PFSK-1 (cell line): ENCODE measurements around the gene STK39.

Source experiments
- POLR2AphosphoS5 ChIP-seq: IDR thresholded peaks from 2 replicates; pipeline ENCODE4 v1.6.1; 2012; ENCODE audit warnings: low read depth, mild to moderate bottlenecking, control low read depth, low read length, moderate library complexity
- REST ChIP-seq, 2 experiments: IDR thresholded peaks; 2 replicates each; pipeline versions ENCODE4 v1.6.1 to v1.8.0; 2011 to 2012; ENCODE audit warnings: low read depth in 2 of 2, low read length in 2 of 2, control low read depth in 1 of 2, inconsistent platforms in 1 of 2, mild to moderate bottlenecking in 1 of 2, moderate library complexity in 1 of 2; ENCODE audit not compliant: insufficient read depth in 1 of 2
- TAF1 ChIP-seq: IDR thresholded peaks from 2 replicates; pipeline ENCODE4 v1.6.1; 2012; ENCODE audit warnings: low read length, control low read depth, borderline replicate concordance; ENCODE audit not compliant: insufficient read depth

GRCh38 chr2:168033966-168034365 is 213.4 kb downstream of the STK39 start:
- TF ChIP-seq TAF1 (no peak), POLR2AphosphoS5 (no peak), REST (IDR thresholded peaks at IDR 0.05; ENCODE audit: insufficient read depth in 1 of 2, low read depth in 2 of 2, low read length in 2 of 2) (no peak)
